Naive B cell (primary cell): ENCODE data around the gene RNF19B. TPM values are rescaled to one million over a fixed set of nuclear protein-coding genes. Genes with fewer than 3 reads are reported as not detected.
"Not testable (repeated sequence)": the region's sequence is repeated elsewhere in the genome, so short reads cannot be mapped to it uniquely, and the experiment has no call there.

Experiments used
- ATAC-seq, 2 donors: fragments of 150-1000 bp; cut with Tn5 transposase; 2 replicates each; pipeline ENCODE4 v1.10.0; 2021; ENCODE audit warnings: low read depth in 2 of 2, mild to moderate bottlenecking in 2 of 2, moderate library complexity in 2 of 2
- DNase-seq: peaks from one replicate; pipeline ENCODE4 v3.0.0; 2022
- H3K27ac Mint-ChIP-seq, 6 donors: one replicate each; pipeline ENCODE4 v1.8.0; 2020 to 2022; ENCODE audit warnings: mild to moderate bottlenecking in 6 of 6, mixed read lengths in 6 of 6, moderate library complexity in 5 of 6, inconsistent platforms in 2 of 6
- H3K27me3 Mint-ChIP-seq, 3 donors: one replicate each; pipeline ENCODE4 v1.8.0; 2021 to 2022; ENCODE audit warnings: mixed read lengths in 3 of 3, mild to moderate bottlenecking in 1 of 3
- H3K36me3 Mint-ChIP-seq, 2 donors: one replicate each; pipeline ENCODE4 v1.8.0; 2020 to 2022; ENCODE audit warnings: mixed read lengths in 2 of 2, inconsistent platforms in 1 of 2, mild to moderate bottlenecking in 1 of 2
- H3K4me1 Mint-ChIP-seq, 3 donors: one replicate each; pipeline ENCODE4 v1.8.0; 2020 to 2022; ENCODE audit warnings: mixed read lengths in 3 of 3, inconsistent platforms in 1 of 3, mild to moderate bottlenecking in 1 of 3, moderate library complexity in 1 of 3
- H3K4me3 Mint-ChIP-seq, 8 donors: one replicate each; pipeline ENCODE4 v1.8.0; 2020 to 2022; ENCODE audit warnings: mild to moderate bottlenecking in 8 of 8, mixed read lengths in 8 of 8, moderate library complexity in 8 of 8, inconsistent platforms in 2 of 8
- H3K9me3 Mint-ChIP-seq, 7 donors: one replicate each; pipeline ENCODE4 v1.8.0; 2020 to 2022; ENCODE audit warnings: mixed read lengths in 7 of 7, mild to moderate bottlenecking in 5 of 7, inconsistent platforms in 2 of 7, moderate library complexity in 1 of 7
- polyA plus RNA-seq, 6 donors: library from polyadenylated mRNA; unstranded; fragments of 300-500 nt; fragmentation: Illumina TruSeq; gene quantifications; one replicate each; pipeline ENCODE4 v1.2.3, GENCODE V29; 2021; ENCODE audit warnings: low read depth in 6 of 6

RNF19B gene
- polyA plus RNA-seq, 6 donors from 2014 or later = 1.0 to 2.8 (median 1.9) TPM

- DNase-seq = no peak
- Mint-ChIP-seq H3K4me3 (no peak overlapping the region), H3K27ac (no peak overlapping the region), H3K27me3 (peaks cover 4 to 12% (median 7%) of the 10 kb centered on the region in 3 donors), H3K9me3 (no peaks in the 10 kb centered on the region), H3K4me1 (no peaks in the 10 kb centered on the region), H3K36me3 (no peaks in the 10 kb centered on the region)
- no peak for ATAC-seq
Observed at GRCh38 chr1:32910319-32910718, 54.3 kb downstream of the RNF19B start.

- ATAC-seq = no peak
- no peak overlapping the region for H3K27ac Mint-ChIP-seq
Observed at GRCh38 chr1:32907435-32907834, 57.2 kb downstream of the RNF19B start.

GRCh38 chr1:32906654-32907053 lies 58.0 kb downstream of the RNF19B start:
- no peak overlapping the region for H3K4me3 Mint-ChIP-seq
- H3K27ac Mint-ChIP-seq = no peak overlapping the region
- H3K27me3 Mint-ChIP-seq = peaks cover 18 to 35% (median 26%) of the 10 kb centered on the region in 3 donors
- DNase-seq (no peak), ATAC-seq (no peak)
- H3K4me1 Mint-ChIP-seq = peaks cover 0 to 5% (median 2%) of the 10 kb centered on the region in 3 donors
- H3K9me3 Mint-ChIP-seq = peaks cover 0 to 3% (median 0%) of the 10 kb centered on the region in 7 donors
- H3K36me3 Mint-ChIP-seq = no peaks in the 10 kb centered on the region

More at GRCh38 chr1:32907435-32907834, 57.2 kb downstream of the RNF19B start:
- Mint-ChIP-seq H3K4me3 (no peak overlapping the region), H3K27me3 (peaks cover 14 to 27% (median 18%) of the 10 kb centered on the region in 3 donors), H3K9me3 (no peaks in the 10 kb centered on the region), H3K4me1 (peaks cover 0 to 2% (median 0%) of the 10 kb centered on the region in 3 donors), H3K36me3 (no peaks in the 10 kb centered on the region)
- no peak for DNase-seq

GRCh38 chr1:32905588-32905987 lies 59.0 kb downstream of the RNF19B start:
- peaks cover 21 to 41% (median 33%) of the 10 kb centered on the region in 3 donors for H3K27me3 Mint-ChIP-seq
- H3K36me3 Mint-ChIP-seq, H3K27ac Mint-ChIP-seq, DNase-seq, ATAC-seq, H3K9me3 Mint-ChIP-seq, H3K4me1 Mint-ChIP-seq, H3K4me3 Mint-ChIP-seq: not testable (repeated sequence)

- no peak overlapping the region for H3K4me3 Mint-ChIP-seq
Observed at GRCh38 chr1:32904797-32905196, 59.8 kb downstream of the RNF19B start.

GRCh38 chr1:32903991-32904785 lies 60.4 kb downstream of the RNF19B start:
- ATAC-seq = no peak
- DNase-seq = no peak
- Mint-ChIP-seq H3K4me1 (peaks cover 5 to 11% (median 5%) of the 10 kb centered on the region in 3 donors), H3K9me3 (peaks cover 0 to 3% (median 0%) of the 10 kb centered on the region in 7 donors), H3K4me3 (no peak overlapping the region), H3K27me3 (peaks cover 22 to 47% (median 44%) of the 10 kb centered on the region in 3 donors), H3K27ac (no peak overlapping the region), H3K36me3 (no peaks in the 10 kb centered on the region)

More at GRCh38 chr1:32904797-32905196, 59.8 kb downstream of the RNF19B start:
- Mint-ChIP-seq H3K36me3 (no peaks in the 10 kb centered on the region), H3K27ac (no peak overlapping the region), H3K27me3 (peaks cover 22 to 44% (median 41%) of the 10 kb centered on the region in 3 donors), H3K4me1 (peaks cover 5 to 11% (median 5%) of the 10 kb centered on the region in 3 donors), H3K9me3 (peaks cover 0 to 3% (median 0%) of the 10 kb centered on the region in 7 donors)
- ATAC-seq = no peak
- no peak for DNase-seq

GRCh38 chr1:32902535-32902920 lies 62.1 kb downstream of the RNF19B start:
- DNase-seq (no peak), ATAC-seq (no peak)
- H3K9me3 Mint-ChIP-seq = peaks cover 0 to 3% (median 0%) of the 10 kb centered on the region in 7 donors
- peaks cover 5 to 11% (median 5%) of the 10 kb centered on the region in 3 donors for H3K4me1 Mint-ChIP-seq
- peaks cover 31 to 64% (median 61%) of the 10 kb centered on the region in 3 donors for H3K27me3 Mint-ChIP-seq
- H3K36me3 Mint-ChIP-seq = no peaks in the 10 kb centered on the region
- peak overlapping the region; percentile 54 to 85 (median 74) for H3K4me3 Mint-ChIP-seq
- no peak overlapping the region for H3K27ac Mint-ChIP-seq

- Mint-ChIP-seq H3K4me3 (peak overlapping the region; percentile 54 to 89 (median 82)), H3K36me3 (no peaks in the 10 kb centered on the region), H3K27ac (peak overlapping the region in 1 of 6 donors; percentile 36), H3K27me3 (peaks cover 37 to 69% (median 66%) of the 10 kb centered on the region in 3 donors), H3K9me3 (peaks cover 0 to 3% (median 0%) of the 10 kb centered on the region in 7 donors), H3K4me1 (peaks cover 5 to 11% (median 5%) of the 10 kb centered on the region in 3 donors)
- no peak for DNase-seq
- ATAC-seq = no peak
Observed at GRCh38 chr1:32901823-32902534, 62.6 kb downstream of the RNF19B start.

GRCh38 chr1:32900956-32901822 lies 63.4 kb downstream of the RNF19B start, which contains the start of gene TMEM54:
Gene TMEM54 (minus strand): TSS chr1:32901389. CDS start chr1:32901238, 151 bp downstream.
- DNase-seq = no peak
- Mint-ChIP-seq H3K27me3 (peaks cover 45 to 77% (median 74%) of the 10 kb centered on the region in 3 donors), H3K4me3 (peak within 1 kb of the TSS; percentile 54 to 89 (median 82)), H3K4me1 (peaks cover 5 to 11% (median 5%) of the 10 kb centered on the region in 3 donors), H3K27ac (peak within 1 kb of the TSS in 1 of 6 donors; percentile 36), H3K9me3 (peaks cover 0 to 3% (median 0%) of the 10 kb centered on the region in 7 donors), H3K36me3 (no peaks in the 10 kb centered on the region)
- peak; percentile 70 to 71 for ATAC-seq

- H3K36me3 Mint-ChIP-seq = no peaks in the 10 kb centered on the region
- peaks cover 0 to 3% (median 0%) of the 10 kb centered on the region in 7 donors for H3K9me3 Mint-ChIP-seq
- ATAC-seq = no peak
- DNase-seq = no peak
- H3K4me1 Mint-ChIP-seq = peaks cover 5 to 11% (median 5%) of the 10 kb centered on the region in 3 donors
- peak overlapping the region; percentile 47 to 86 (median 81) for H3K4me3 Mint-ChIP-seq
- H3K27ac Mint-ChIP-seq = no peak overlapping the region
- peaks cover 48 to 84% (median 81%) of the 10 kb centered on the region in 3 donors for H3K27me3 Mint-ChIP-seq
Observed at GRCh38 chr1:32900371-32900955, 64.1 kb downstream of the RNF19B start.

- ATAC-seq = no peak
- Mint-ChIP-seq H3K36me3 (no peaks in the 10 kb centered on the region), H3K9me3 (peaks cover 0 to 3% (median 0%) of the 10 kb centered on the region in 7 donors), H3K27me3 (peaks cover 48 to 91% (median 75%) of the 10 kb centered on the region in 3 donors), H3K4me3 (peak overlapping the region in 5 of 8 donors; percentile 8 to 38 (median 16)), H3K27ac (no peak overlapping the region), H3K4me1 (peaks cover 5 to 11% (median 5%) of the 10 kb centered on the region in 3 donors)
- no peak for DNase-seq
Observed at GRCh38 chr1:32899586-32900296, 64.9 kb downstream of the RNF19B start.

GRCh38 chr1:32898958-32899357 lies 65.7 kb downstream of the RNF19B start:
- H3K27me3 Mint-ChIP-seq = peaks cover 48 to 90% (median 68%) of the 10 kb centered on the region in 3 donors
- no peaks in the 10 kb centered on the region for H3K36me3 Mint-ChIP-seq

More at GRCh38 chr1:32898958-32899357, 65.7 kb downstream of the RNF19B start:
- DNase-seq (no peak), ATAC-seq (no peak)
- H3K27ac Mint-ChIP-seq = peak overlapping the region in 1 of 6 donors; percentile 54
- peaks cover 5 to 12% (median 5%) of the 10 kb centered on the region in 3 donors for H3K4me1 Mint-ChIP-seq
- peaks cover 0 to 3% (median 0%) of the 10 kb centered on the region in 7 donors for H3K9me3 Mint-ChIP-seq
- H3K4me3 Mint-ChIP-seq = peak overlapping the region in 2 of 8 donors; percentile 16 to 33
